Type B pancreatic cell (in vitro differentiated cells): ENCODE results near the gene BAG1. TPM values are rescaled to one million over a fixed set of nuclear protein-coding genes. Genes with fewer than 3 reads are reported as not detected.

ENCODE experiments used
- DNase-seq: peaks from one replicate; pipeline ENCODE4 v3.0.0; 2021; ENCODE audit warnings: mixed read lengths; ENCODE audit not compliant: unreplicated experiment; ENCODE audit errors: extremely low spot score
- H3K27ac Mint-ChIP-seq: 2 replicates; pipeline ENCODE4 v1.8.0; 2021; ENCODE audit warnings: mild to moderate bottlenecking, mixed read lengths
- H3K27me3 Mint-ChIP-seq: 2 replicates; pipeline ENCODE4 v1.8.0; 2021; ENCODE audit warnings: mixed read lengths
- H3K36me3 Mint-ChIP-seq: 2 replicates; pipeline ENCODE4 v1.8.0; 2021; ENCODE audit warnings: mixed read lengths
- H3K4me1 Mint-ChIP-seq: one replicate; pipeline ENCODE4 v1.8.0; 2021; ENCODE audit warnings: mixed read lengths; ENCODE audit not compliant: unreplicated experiment
- H3K4me3 Mint-ChIP-seq: 2 replicates; pipeline ENCODE4 v1.8.0; 2021; ENCODE audit warnings: mild to moderate bottlenecking, mixed read lengths
- H3K9me3 Mint-ChIP-seq: 2 replicates; pipeline ENCODE4 v1.8.0; 2021; ENCODE audit warnings: mixed read lengths
- CTCF ChIP-seq: fragments of 200-600 bp; sonication (generic); conservative IDR thresholded peaks from 2 replicates; pipeline ENCODE4 v1.5.0; 2021; ENCODE audit warnings: antibody characterized with exemption, mild to moderate bottlenecking
- total RNA-seq: library from RNA; stranded (reverse); gene quantifications from 2 replicates; pipeline ENCODE4 v1.2.1, GENCODE V29; 2021; ENCODE audit warnings: low replicate concordance

BAG1 gene
- total RNA-seq, 1 donor from 2014 or later = 92.6 TPM

DNA sequence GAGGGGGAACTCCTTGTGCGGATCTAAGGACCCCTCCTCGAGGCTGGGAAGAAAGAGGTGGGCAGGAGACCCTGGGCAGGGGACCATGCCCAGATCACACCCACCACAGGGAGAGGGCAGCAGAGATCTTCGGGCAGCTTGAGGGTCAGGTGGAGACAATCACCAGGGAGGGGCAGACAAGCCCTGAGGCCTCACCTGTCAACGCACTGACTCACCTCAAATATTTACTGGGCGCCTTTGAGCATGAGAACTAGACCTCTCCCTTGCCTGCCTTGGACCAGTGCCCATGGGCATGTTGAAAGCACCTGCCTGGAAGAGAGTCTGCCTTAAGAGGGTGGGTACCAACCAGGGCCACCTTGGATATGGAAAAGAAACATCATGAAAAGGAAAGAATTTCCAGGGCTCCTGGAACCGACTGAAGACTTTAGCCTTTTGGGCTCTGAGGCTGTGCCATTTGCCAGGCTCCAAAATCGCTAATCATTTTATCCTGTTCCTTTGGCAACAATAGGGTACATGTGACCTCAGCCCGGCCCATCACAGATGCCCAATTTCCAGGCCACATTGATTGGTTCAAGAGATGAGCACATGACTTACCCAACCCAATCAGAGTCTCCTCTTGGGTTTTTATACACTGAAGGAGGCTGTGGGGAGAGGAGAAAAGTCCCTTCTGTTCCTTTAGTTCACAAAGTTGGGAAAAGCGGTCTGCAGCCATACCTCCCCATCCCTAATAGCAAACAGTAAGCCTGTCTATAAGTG, 35.0 kb downstream of the BAG1 start:
- Mint-ChIP-seq H3K36me3 (no peaks in the 10 kb centered on the region), H3K9me3 (no peaks in the 10 kb centered on the region), H3K4me3 (no peak overlapping the region), H3K27ac (peak overlapping the region; percentile 88), H3K4me1 (peaks cover 9% of the 10 kb centered on the region), H3K27me3 (peaks cover 11% of the 10 kb centered on the region)
- TF ChIP-seq CTCF = no peak
- no peak for DNase-seq

- Mint-ChIP-seq H3K4me1 (peaks cover 9% of the 10 kb centered on the region), H3K27me3 (peaks cover 11% of the 10 kb centered on the region), H3K27ac (peak overlapping the region; percentile 88), H3K36me3 (no peaks in the 10 kb centered on the region), H3K4me3 (no peak overlapping the region), H3K9me3 (no peaks in the 10 kb centered on the region)
- DNase-seq = no peak
- TF ChIP-seq CTCF = no peak
Measured at GRCh38 chr9:33228606-33229005, 35.9 kb downstream of the BAG1 start.

DNA sequence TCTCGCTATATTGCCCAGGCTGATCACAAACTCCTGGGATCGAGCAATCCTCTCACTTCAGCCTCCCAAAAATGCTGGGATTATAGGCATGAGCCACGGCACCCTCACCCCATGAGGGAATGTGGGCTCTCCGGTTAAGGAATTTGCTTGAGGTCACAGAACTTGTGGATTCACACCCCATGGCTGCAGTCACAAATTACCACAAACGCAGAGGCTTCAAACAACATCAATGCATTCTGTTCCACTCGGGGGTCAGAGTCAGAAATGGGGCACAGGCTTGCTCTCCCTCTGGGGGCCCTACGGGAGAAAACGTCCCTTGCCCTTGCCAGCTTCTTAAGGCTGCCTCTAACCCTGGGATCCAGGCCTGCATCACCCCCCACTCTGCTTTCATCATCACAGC, 36.8 kb downstream of the BAG1 start:
- Mint-ChIP-seq H3K36me3 (no peaks in the 10 kb centered on the region), H3K27ac (peak overlapping the region; percentile 88), H3K9me3 (no peaks in the 10 kb centered on the region), H3K4me1 (peaks cover 9% of the 10 kb centered on the region), H3K27me3 (peaks cover 6% of the 10 kb centered on the region), H3K4me3 (no peak overlapping the region)
- TF ChIP-seq CTCF = no peak
- DNase-seq = no peak

- H3K27ac Mint-ChIP-seq = no peak overlapping the region
- no peak for TF ChIP-seq CTCF
- no peak for DNase-seq
- peaks cover 2% of the 10 kb centered on the region for H3K27me3 Mint-ChIP-seq
- no peaks in the 10 kb centered on the region for H3K9me3 Mint-ChIP-seq
- peaks cover 9% of the 10 kb centered on the region for H3K4me1 Mint-ChIP-seq
- H3K36me3 Mint-ChIP-seq = no peaks in the 10 kb centered on the region
- no peak overlapping the region for H3K4me3 Mint-ChIP-seq
Measured at GRCh38 chr9:33227008-33227398, 37.5 kb downstream of the BAG1 start.

DNA sequence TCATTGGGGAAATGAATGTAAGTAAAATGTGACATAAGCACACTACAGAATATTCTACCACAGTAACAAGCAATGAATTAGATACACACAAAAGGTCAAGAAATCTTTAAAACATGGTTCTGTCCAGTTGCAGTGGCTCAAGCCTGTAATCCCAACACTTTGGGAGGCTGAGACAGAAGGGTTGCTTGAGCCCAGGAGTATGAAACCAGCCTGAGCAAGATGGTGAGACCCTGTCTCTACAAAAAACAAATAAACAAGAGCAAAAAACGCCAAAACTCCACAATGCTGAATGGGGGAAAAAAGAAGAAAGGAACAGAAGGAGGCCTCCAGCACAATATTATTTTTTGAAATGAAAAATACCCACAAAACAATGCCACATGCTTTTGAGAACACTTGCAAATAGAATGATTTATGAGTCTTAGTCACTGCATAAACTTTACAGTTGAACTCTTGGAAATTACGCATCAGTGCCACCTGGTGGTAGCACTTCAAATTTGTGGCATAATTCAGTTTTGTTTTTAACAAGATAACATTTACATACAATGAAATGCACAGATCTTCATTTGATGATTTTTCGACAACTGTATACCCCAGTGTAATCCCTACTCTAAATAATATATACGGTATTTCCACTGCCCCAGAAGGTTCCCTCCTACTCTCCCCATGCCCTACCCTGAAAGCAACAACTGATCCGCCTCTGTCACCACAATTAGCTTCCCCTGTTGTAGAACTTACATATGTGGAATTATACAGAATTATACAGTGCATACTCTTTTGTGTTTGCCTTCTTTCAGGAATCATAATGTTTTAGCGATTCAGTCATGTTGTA, 39.0 kb downstream of the BAG1 start:
- TF ChIP-seq CTCF = peak; percentile 96
- DNase-seq = no peak
- Mint-ChIP-seq H3K4me1 (peaks cover 9% of the 10 kb centered on the region), H3K36me3 (no peaks in the 10 kb centered on the region), H3K27me3 (peaks cover 2% of the 10 kb centered on the region), H3K9me3 (no peaks in the 10 kb centered on the region), H3K4me3 (peak overlapping the region; percentile 16), H3K27ac (peak overlapping the region; percentile 73)
